ENCODE measurements around the gene EP300. TPM values are rescaled to one million over a fixed set of nuclear protein-coding genes. Genes with fewer than 3 reads are reported as not detected.
A peak's percentile ranks its signal among the peaks of the same experiment; 100 is the strongest.

The EP300 gene
- total and polyA plus RNA-seq, 12 donors: 5.8 to 41.7 (median 35.6) TPM

DNA sequence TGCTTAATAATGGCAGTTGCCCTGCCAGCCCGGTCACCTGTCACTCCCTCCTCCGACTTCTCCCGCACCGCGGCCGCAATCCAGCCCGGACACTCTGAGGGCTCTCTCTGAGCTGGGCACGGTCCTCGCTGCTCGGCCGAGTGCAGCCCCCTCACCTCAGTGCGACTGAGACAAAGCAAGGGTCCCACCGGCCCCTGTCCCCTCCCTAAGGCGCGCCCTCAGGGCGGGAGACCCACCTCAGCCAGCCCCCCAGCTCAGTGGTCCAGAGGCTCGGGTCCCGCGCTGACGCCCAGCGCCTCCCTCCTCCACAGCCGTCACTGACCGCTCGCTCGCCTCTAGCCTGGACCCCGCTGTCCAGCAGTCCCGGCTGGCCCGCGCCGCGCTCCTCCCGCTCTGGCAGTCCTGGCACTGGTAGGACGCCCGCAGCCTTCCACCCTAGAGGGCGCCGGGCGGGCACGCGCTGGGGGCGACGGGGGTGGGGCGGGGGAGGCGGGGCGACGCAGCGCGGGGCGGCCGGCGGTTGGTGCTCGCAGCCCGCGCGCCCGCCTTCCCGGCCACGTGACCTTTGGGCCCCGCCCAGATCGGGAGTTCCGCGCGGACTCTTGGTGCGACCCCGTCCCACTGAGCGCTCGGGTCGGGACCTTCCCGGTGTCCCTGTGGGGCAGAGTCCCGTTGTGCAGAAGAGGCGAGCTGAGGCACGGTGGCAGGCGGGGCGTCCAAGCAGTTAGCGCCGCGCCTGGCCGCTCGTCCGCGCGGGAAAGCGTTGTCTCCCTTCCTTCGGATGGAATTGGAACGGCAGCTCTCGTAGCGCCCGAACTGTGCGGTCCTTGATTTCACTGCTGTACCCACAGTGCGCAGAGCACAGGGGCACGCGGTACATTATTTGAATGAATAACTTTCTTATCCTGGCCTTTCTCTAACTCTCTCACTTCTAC lies 104.9 kb downstream of the EP300 start:
- no peaks in the 10 kb centered on the region for H3K36me3 ChIP-seq
- TF ChIP-seq, protein P1, sequence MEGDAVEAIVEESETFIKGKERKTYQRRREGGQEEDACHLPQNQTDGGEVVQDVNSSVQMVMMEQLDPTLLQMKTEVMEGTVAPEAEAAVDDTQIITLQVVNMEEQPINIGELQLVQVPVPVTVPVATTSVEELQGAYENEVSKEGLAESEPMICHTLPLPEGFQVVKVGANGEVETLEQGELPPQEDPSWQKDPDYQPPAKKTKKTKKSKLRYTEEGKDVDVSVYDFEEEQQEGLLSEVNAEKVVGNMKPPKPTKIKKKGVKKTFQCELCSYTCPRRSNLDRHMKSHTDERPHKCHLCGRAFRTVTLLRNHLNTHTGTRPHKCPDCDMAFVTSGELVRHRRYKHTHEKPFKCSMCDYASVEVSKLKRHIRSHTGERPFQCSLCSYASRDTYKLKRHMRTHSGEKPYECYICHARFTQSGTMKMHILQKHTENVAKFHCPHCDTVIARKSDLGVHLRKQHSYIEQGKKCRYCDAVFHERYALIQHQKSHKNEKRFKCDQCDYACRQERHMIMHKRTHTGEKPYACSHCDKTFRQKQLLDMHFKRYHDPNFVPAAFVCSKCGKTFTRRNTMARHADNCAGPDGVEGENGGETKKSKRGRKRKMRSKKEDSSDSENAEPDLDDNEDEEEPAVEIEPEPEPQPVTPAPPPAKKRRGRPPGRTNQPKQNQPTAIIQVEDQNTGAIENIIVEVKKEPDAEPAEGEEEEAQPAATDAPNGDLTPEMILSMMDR (IDR thresholded peaks at IDR 0.05): peak in 5 of 9 donors; percentile 11 to 36 (median 21)
- intact Hi-C loops (cut with DNase I): loop anchor here in 4 of 10 donors (2.0 to 10.0 kb wide), 6 partner anchors 35 to 167 kb away; partner anchors contain the start of gene RANGAP1 (in 2 of the 4)
- peak; percentile 95 to 97 (median 96) for ATAC-seq
- WGBS, 2 donors: 1% methylated on average over 85 to 91 of the region's 91 CpGs
- peak overlapping the region; percentile 70 to 89 (median 85) for H3K4me3 ChIP-seq
- peak overlapping the region in 8 of 10 donors; percentile 29 to 75 (median 54) for H3K27ac ChIP-seq
- H3K4me1 ChIP-seq: peaks cover 5 to 19% (median 17%) of the 10 kb centered on the region in 9 donors
- H3K9me3 ChIP-seq: no peaks in the 10 kb centered on the region
- peak; percentile 84 to 88 for DNase-seq
- H3K27me3 ChIP-seq: no peaks in the 10 kb centered on the region

DNA sequence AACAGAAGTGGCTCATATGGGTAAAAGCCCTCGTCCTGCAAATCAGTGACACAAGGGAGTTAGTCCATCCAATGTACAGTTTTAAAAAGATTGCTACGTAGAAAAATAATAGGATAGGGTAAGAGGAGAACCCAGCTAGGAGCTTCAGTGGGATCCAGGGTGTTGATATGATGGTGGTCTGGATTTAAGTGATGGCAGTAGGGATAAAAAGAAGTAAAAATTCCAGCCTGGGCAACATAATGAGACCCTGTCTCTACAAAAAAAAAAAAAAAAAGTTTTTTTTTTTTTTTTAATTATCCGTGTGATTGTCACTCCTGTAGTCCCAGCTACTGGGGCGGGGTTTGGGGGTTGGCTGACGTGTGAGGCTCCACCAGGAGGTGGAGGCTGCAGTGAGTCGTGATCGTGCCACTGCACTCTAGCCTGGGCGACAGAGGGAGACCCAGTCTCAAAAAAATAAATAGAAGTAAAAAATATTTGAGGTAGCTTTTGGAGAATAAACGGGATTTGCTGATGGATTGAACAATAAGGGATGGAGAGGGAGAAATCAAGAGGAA lies 105.7 kb downstream of the EP300 start:
- H3K36me3 ChIP-seq: no peaks in the 10 kb centered on the region
- H3K27ac ChIP-seq: peak overlapping the region in 6 of 10 donors; percentile 43 to 75 (median 56)
- TF ChIP-seq, protein P1 (IDR thresholded peaks at IDR 0.05): peak in 3 of 9 donors; percentile 18 to 30 (median 30)
- H3K9me3 ChIP-seq: no peaks in the 10 kb centered on the region
- no peaks in the 10 kb centered on the region for H3K27me3 ChIP-seq
- peak in 1 of 2 donors; percentile 45 for DNase-seq
- intact Hi-C loops (cut with DNase I): loop anchor here in 3 of 10 donors (5.0 to 10.0 kb wide), 5 partner anchors 34 to 167 kb away; partner anchors contain the start of gene RANGAP1 (in 2 of the 3)
- peaks cover 5 to 19% (median 17%) of the 10 kb centered on the region in 9 donors for H3K4me1 ChIP-seq
- H3K4me3 ChIP-seq: peak overlapping the region; percentile 70 to 89 (median 85)
- ATAC-seq: peak in 6 of 8 donors; percentile 41 to 77 (median 61)
- 4% methylated on average over 9 of the region's 9 CpGs for WGBS, 2 donors

DNA sequence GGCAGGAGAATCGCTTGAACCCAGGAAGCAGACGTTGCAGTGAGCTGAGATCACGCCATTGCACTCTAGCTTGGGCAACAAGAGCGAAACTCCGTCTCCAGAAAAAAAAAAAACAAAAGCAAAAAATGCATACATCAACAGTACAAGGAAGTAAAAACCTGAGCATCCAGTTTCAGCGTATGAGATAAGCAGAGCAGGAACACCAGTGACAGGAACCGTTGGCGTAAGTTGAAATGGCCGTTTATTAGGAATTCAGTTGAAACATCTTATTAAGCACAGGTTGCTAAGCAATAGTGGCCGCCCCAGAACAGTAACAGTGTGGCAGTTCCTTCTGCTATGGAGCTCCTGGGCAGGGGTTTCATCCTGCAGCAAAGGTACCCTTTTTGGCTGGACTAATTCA lies 108.7 kb downstream of the EP300 start:
- Histone ChIP-seq H3K27ac (no peak overlapping the region), H3K9me3 (no peaks in the 10 kb centered on the region), H3K4me1 (peaks cover 5 to 27% (median 23%) of the 10 kb centered on the region in 9 donors), H3K36me3 (no peaks in the 10 kb centered on the region), H3K4me3 (no peak overlapping the region), H3K27me3 (no peaks in the 10 kb centered on the region)
- intact Hi-C loops (cut with DNase I): no loop called here
- no peak for DNase-seq
- ATAC-seq: no peak
- TF ChIP-seq, protein P1 (IDR thresholded peaks at IDR 0.05): no peak
- 77 to 78% methylated on average over 10 of the region's 10 CpGs for WGBS, 2 donors

DNA sequence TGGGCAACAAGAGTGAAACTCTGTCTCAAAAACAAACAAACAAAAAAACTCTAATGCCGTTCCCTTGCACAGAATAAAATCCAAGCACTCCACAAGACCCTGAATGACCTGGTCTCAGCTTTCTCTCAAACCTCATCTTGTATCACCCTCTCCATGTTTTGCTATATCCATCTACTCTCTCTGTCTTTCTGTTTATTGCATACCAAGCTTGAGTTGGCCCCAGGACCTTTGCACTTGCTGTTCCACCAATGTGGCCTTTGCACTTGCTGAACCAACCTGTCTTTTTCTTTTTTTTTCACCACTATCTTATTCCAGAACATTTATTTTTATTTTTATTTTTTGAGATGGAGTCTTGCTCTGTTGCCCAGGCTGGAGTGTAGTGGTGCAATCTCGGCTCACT lies 110.7 kb downstream of the EP300 start:
- ATAC-seq: no peak
- TF ChIP-seq, protein P1 (IDR thresholded peaks at IDR 0.05): no peak

More for the DNA sequence above, 110.7 kb downstream of the EP300 start:
- no peak overlapping the region for H3K27ac ChIP-seq
- H3K36me3 ChIP-seq: peaks cover 0 to 10% (median 0%) of the 10 kb centered on the region in 9 donors
- no peaks in the 10 kb centered on the region for H3K27me3 ChIP-seq
- intact Hi-C loops (cut with DNase I): no loop called here
- H3K4me1 ChIP-seq: peaks cover 5 to 21% (median 14%) of the 10 kb centered on the region in 9 donors
- 94 to 95% methylated on average over 2 of the region's 2 CpGs for WGBS, 2 donors
- H3K9me3 ChIP-seq: no peaks in the 10 kb centered on the region
- DNase-seq: no peak
- H3K4me3 ChIP-seq: no peak overlapping the region
